ENCODE measurements around the gene LTC4S. TPM values are rescaled to one million over a fixed set of nuclear protein-coding genes. Genes with fewer than 3 reads are reported as not detected.

The LTC4S gene
- total RNA-seq, 1 experiment from 2014 or later, result 2.4 TPM

GRCh38 chr5:179769271-179769670 is 24.5 kb upstream of the LTC4S start:
- H3K27me3 Mint-ChIP-seq (ENCODE audit: insufficient read depth, unreplicated experiment), result no peaks in the 10 kb centered on the region
- peaks cover 91% of the 10 kb centered on the region for H3K36me3 Mint-ChIP-seq (ENCODE audit: insufficient read depth, unreplicated experiment)
- no peak for TF ChIP-seq CTCF (IDR thresholded peaks at IDR 0.05; ENCODE audit: insufficient read depth in 1 of 2, low read depth in 1 of 2, low read length in 1 of 2, severe bottlenecking in 1 of 2, unreplicated experiment in 1 of 2)
- intact Hi-C loops (cut with micrococcal nuclease; ENCODE audit: unreplicated experiment), result no loop called here
- ChIA-PET POLR2A (no interaction called here), CTCF (no interaction called here)
- H3K27me3 ChIP-seq (replicated peaks; ENCODE audit: control insufficient read depth, insufficient read depth, low read length), result no peaks in the 10 kb centered on the region
- no peaks in the 10 kb centered on the region; the same call in none of the 2 replicates for H3K36me3 ChIP-seq (ENCODE audit: control insufficient read depth, insufficient read depth, low read length)
- no peaks in the 10 kb centered on the region for H3K9me3 Mint-ChIP-seq (ENCODE audit: unreplicated experiment)
- H3K4me1 ChIP-seq, result no peaks in the 10 kb centered on the region
- no peak overlapping the region for H3K27ac Mint-ChIP-seq (ENCODE audit: unreplicated experiment)
- DNase-seq, result no peak
- no peak overlapping the region for H3K4me3 Mint-ChIP-seq (ENCODE audit: unreplicated experiment)
- no peaks in the 10 kb centered on the region for H3K9me3 ChIP-seq
- no peaks in the 10 kb centered on the region for H3K4me1 Mint-ChIP-seq (ENCODE audit: low read depth, unreplicated experiment)
- no TSS peak for BruUV-seq (replicated peaks)
- H3K4me3 ChIP-seq (ENCODE audit: low read depth, low read length), result no peak overlapping the region

- Mint-ChIP-seq H3K4me1 (ENCODE audit: low read depth, unreplicated experiment) (no peaks in the 10 kb centered on the region), H3K27ac (ENCODE audit: unreplicated experiment) (no peak overlapping the region), H3K4me3 (ENCODE audit: unreplicated experiment) (no peak overlapping the region), H3K9me3 (ENCODE audit: unreplicated experiment) (no peaks in the 10 kb centered on the region), H3K27me3 (ENCODE audit: insufficient read depth, unreplicated experiment) (no peaks in the 10 kb centered on the region), H3K36me3 (ENCODE audit: insufficient read depth, unreplicated experiment) (peaks cover 96% of the 10 kb centered on the region)
- intact Hi-C loops (cut with micrococcal nuclease; ENCODE audit: unreplicated experiment), result no loop called here
- no peak for TF ChIP-seq CTCF (IDR thresholded peaks at IDR 0.05; ENCODE audit: insufficient read depth in 1 of 2, low read depth in 1 of 2, low read length in 1 of 2, severe bottlenecking in 1 of 2, unreplicated experiment in 1 of 2)
- no peak for DNase-seq
- Histone ChIP-seq H3K27me3 (replicated peaks; ENCODE audit: control insufficient read depth, insufficient read depth, low read length) (no peaks in the 10 kb centered on the region), H3K4me1 (no peaks in the 10 kb centered on the region), H3K9me3 (no peaks in the 10 kb centered on the region), H3K36me3 (ENCODE audit: control insufficient read depth, insufficient read depth, low read length) (no peaks in the 10 kb centered on the region; the same call in none of the 2 replicates), H3K4me3 (ENCODE audit: low read depth, low read length) (no peak overlapping the region)
- BruUV-seq (replicated peaks), result no TSS peak
- ChIA-PET CTCF (no interaction called here), POLR2A (no interaction called here)
Measured at GRCh38 chr5:179769796-179770195, 24.0 kb upstream of the LTC4S start.

- Histone ChIP-seq H3K27me3 (replicated peaks; ENCODE audit: control insufficient read depth, insufficient read depth, low read length) (no peaks in the 10 kb centered on the region), H3K9me3 (no peaks in the 10 kb centered on the region), H3K4me1 (no peaks in the 10 kb centered on the region), H3K4me3 (ENCODE audit: low read depth, low read length) (no peak overlapping the region), H3K36me3 (ENCODE audit: control insufficient read depth, insufficient read depth, low read length) (no peaks in the 10 kb centered on the region; the same call in none of the 2 replicates)
- Mint-ChIP-seq H3K27ac (ENCODE audit: unreplicated experiment) (no peak overlapping the region), H3K36me3 (ENCODE audit: insufficient read depth, unreplicated experiment) (peaks cover 89% of the 10 kb centered on the region), H3K4me3 (ENCODE audit: unreplicated experiment) (no peak overlapping the region), H3K4me1 (ENCODE audit: low read depth, unreplicated experiment) (no peaks in the 10 kb centered on the region), H3K9me3 (ENCODE audit: unreplicated experiment) (no peaks in the 10 kb centered on the region), H3K27me3 (ENCODE audit: insufficient read depth, unreplicated experiment) (no peaks in the 10 kb centered on the region)
- TF ChIP-seq CTCF (IDR thresholded peaks at IDR 0.05; ENCODE audit: insufficient read depth in 1 of 2, low read depth in 1 of 2, low read length in 1 of 2, severe bottlenecking in 1 of 2, unreplicated experiment in 1 of 2), result no peak
- ChIA-PET CTCF (interaction anchor here (0.6 kb wide), 1 partner anchor 9 kb away, joined by 4 read pairs; no protein-coding TSS in a partner anchor), POLR2A (no interaction called here)
- intact Hi-C loops (cut with micrococcal nuclease; ENCODE audit: unreplicated experiment), result no loop called here
- BruUV-seq (replicated peaks), result no TSS peak
- no peak for DNase-seq
Measured at GRCh38 chr5:179771311-179771895, 22.4 kb upstream of the LTC4S start.

Measured in Caco-2 (cell line).